ENCODE data around the gene RAPGEF2.
"Not testable (repeated sequence)": the region's sequence is repeated elsewhere in the genome, so short reads cannot be mapped to it uniquely, and the experiment has no call there.

The RAPGEF2 gene

DNA sequence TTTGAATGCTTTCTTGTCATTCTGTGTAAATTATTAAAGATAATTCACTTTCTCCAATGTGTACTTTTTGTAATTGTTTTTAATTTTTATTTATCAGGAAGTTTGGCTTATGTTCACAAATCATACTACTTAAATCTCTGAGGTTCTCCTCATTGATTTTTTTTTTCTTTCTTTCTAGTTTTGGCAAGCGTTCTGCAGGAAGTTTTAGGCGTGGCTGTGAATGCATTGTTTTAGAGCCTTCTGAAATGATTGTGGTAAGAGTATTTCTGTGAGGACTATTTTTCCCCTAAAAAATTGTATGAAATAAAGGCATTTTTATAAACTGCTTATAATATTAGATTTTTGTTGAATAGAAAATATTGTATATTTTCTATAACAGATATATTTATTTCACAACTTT, 135.8 kb downstream of the RAPGEF2 start:
- no peak for DNase-seq (ENCODE audit: low read depth, low spot score)

DNA sequence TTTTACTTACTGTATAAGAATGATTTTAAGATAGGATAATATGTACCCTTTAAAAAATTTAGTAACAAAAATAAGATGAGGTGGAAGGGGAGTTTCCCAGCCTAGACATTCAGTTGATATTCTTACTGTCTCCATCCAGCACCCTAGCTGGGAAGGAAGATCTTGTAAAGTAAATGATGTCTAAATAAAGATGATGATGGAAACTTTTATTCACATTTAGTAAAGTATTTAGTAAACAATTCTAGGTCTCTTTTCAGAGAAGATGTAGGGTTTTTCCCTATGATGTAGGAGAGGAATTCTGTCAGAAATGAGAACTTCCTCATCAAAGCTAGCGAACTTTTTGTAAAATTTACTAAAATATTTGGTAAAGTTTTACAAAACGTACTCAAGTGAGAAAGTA, 136.8 kb downstream of the RAPGEF2 start:
- DNase-seq (ENCODE audit: low read depth, low spot score): no peak

GRCh38 chr4:159240046-159240445, 137.2 kb downstream of the RAPGEF2 start:
- no peak for DNase-seq (ENCODE audit: low read depth, low spot score)

DNA sequence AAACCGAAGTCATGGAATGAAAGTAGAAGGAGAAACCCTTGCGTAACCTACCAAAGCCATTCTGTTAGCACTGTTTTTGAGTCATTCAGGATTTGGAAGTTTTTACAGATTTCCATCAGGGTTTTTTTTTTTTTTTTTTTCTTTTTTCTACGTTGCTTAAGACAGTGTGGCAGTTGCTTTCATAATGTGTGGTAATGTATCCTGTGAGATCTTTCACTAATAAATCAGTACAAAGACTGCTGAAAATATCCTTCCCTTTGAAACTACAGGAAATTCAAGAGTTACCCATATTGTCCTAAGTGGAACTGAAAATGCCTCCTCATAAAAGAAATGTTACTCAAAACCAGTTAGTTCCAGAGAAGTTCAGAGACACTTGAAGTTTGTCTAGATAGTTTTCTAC, 137.8 kb downstream of the RAPGEF2 start:
- no peak for DNase-seq (ENCODE audit: low read depth, low spot score)

DNA sequence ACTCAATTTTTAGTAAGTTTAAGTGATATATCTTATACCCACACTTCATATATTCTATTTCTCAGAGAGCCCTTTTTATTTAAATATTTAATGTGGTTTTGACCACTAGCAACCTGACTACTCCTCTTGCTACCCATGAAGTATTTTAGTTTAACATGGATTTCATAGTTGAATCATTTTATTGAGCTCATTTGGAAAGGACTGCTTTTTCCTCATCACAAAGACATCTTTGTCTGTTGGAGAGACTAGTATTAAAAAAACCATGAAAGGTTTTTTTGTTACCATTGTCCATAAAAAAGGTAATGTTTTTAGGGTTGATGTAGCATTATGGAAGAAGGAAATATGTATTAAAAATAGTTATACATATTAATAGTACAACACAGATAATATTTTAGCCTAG, 139.5 kb downstream of the RAPGEF2 start:
- DNase-seq (ENCODE audit: low read depth, low spot score): no peak

DNA sequence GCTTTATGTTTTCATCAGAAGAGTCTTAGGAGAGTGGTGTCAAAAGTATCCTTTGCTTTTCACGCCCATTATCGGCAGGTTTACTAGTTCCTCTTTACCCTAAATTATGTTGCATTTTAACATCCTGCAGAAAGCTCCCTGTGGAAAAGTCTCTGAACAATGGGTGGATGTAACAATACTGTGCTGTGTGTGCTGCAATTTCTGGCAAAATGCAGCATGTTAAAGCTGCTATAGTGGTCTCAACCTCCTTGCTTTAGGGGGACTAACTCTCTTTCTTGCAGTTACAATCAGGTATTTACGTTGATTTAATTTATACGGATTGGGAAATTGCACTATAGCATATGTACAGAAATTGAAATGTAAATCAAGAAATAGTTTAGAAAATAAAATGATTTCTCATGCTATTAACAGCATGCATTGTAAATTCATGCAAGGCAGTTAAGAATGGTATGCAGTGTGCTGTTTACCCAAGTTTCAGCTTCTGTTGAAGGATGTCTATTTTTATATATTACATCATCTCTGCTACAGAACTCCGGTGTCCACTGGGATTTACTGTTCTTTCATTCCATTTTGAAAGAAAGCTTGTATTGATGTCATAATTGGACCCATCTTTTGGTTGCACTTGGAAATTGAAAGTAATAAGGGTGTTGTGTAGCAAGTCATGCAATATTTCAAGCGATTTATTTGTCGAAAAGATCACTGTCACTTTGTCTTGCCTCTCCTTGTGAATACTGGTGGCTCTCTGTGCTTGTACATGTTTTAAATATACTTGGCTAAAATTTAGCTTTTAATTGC, 145.7 kb downstream of the RAPGEF2 start:
- DNase-seq (ENCODE audit: low read depth, low spot score): peak; percentile 57

DNA sequence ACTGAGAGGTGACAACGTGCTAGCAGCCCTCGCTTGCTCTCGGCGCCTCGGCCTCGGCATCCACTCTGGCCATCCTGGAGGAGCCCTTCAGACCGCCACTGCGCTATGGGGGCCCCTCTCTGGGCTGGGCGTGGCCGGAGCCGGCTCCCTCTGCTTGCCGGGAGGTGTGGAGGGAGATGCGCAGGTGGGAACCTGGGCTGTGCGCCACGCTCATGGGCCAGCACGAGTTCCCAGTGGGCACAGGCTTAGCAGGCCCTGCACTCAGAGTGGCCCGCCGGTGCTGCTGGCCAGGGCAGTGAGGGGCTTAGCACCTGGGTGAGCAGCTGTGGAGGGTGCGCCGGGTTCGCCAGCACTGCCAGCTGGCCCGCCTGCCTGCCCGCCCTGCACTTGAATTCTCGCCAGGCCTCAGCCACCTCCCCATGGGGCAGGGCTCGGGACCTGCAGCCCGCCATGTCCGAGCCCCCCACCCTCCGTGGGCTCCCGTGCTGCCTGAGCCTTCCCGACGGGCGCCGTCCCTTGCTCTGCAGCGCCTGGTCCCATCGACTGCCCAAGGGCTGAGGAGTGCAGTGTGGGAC, 148.0 kb downstream of the RAPGEF2 start:
- DNase-seq (ENCODE audit: low read depth, low spot score): no peak

DNA sequence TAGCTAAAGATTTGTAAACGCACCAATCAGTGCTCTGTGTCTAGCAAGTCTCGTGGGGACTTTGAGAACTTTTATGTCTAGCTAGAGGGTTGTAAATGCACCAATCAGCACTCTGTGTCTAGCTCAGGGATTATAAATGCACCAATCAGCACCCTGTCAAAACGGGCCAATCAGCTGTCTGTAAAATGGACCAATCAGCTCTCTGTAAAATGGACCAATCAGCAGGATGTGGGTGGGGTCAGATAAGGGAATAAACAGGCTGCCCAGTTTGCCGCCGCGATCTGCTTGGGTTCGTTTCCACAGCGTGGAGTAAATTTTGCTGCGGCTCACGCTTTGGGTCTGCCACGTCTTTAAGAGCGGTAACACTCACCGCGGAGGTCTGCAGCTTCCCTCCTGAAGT, 148.7 kb downstream of the RAPGEF2 start:
- DNase-seq (ENCODE audit: low read depth, low spot score): not testable (repeated sequence)

- no peak for DNase-seq (ENCODE audit: low read depth, low spot score)
Observed at GRCh38 chr4:159252491-159252890, 149.6 kb downstream of the RAPGEF2 start.

- DNase-seq (ENCODE audit: low read depth, low spot score): no peak
Observed at GRCh38 chr4:159256037-159256436, 153.2 kb downstream of the RAPGEF2 start.

DNA sequence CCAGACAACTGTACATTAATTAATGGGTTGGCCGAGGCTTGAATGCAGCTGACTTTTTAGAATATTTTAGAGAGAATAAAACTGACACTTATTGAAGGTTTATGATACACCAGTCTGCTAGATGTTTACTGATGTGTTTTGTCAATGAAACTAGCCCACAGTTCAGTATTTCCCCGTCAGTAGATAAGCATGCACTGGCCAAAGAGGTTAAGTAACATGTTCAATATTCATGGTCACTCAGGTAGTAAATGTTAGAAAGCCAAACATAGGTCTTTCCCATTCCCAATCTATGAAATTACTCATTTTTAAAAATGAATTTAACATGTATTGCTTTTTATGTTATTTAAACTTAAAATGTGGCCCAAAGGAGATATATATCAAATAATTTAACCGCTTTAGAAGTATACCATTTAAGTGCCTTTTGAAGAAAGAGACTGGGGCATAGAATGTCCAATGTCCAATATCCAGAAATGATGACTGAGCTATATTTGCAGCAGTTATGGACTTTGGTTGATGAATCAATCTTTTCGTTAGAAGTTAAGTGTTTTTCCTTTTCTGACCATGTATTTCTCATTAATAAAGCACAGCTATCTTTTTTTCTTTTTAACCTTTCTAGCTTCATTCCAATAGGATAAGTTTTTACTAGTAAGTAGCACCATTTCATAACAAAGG, 156.1 kb downstream of the RAPGEF2 start:
- no peak for DNase-seq (ENCODE audit: low read depth, low spot score)

GRCh38 chr4:159264057-159264456, 161.2 kb downstream of the RAPGEF2 start:
- DNase-seq (ENCODE audit: low read depth, low spot score): no peak

DNA sequence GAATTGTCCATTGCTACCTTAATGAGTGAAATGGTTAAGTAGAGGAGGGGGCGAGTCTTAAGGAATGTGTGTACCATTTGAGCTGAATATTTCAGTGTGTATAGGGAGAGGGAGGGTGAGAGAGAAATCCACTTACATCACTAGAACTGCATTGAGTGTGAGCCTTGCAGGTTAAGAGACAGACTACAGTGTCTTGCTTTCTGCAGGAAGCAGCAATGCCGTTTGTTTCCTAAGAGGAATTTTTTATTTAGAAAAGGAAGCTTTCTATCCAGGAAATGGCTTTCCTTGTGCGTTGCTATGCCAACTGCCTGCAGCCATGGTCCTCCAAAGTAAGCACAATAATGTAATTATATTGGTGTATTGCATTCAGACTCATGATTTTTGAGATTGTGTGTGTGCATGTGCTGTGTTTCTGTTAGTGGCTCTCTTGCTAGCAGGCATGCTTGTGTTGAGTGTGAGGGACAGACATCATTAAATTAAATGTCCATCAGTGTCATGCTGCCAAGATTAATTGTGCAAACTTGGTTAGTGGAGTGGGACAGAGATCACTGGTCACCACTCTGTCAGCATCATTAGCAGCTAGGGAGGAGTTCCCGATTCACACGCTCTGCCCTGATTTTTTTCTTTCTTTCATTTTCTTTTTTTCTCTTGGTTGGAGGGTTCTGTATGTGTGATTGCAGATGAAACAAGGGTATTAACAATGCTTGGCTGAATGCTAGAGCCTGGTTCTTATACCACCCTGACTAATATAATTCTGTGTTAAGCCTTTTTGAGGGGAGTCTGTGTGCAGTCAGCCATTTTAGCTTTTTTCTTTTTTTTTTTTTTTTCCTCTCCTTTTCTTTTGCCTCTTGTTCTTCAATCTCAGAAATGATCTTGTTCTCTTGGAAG, 164.3 kb downstream of the RAPGEF2 start:
- no peak for DNase-seq (ENCODE audit: low read depth, low spot score)

GRCh38 chr4:159267869-159268285, 165.0 kb downstream of the RAPGEF2 start:
- no peak for DNase-seq (ENCODE audit: low read depth, low spot score)

GRCh38 chr4:159268607-159269006, 165.7 kb downstream of the RAPGEF2 start:
- DNase-seq (ENCODE audit: low read depth, low spot score): no peak

DNA sequence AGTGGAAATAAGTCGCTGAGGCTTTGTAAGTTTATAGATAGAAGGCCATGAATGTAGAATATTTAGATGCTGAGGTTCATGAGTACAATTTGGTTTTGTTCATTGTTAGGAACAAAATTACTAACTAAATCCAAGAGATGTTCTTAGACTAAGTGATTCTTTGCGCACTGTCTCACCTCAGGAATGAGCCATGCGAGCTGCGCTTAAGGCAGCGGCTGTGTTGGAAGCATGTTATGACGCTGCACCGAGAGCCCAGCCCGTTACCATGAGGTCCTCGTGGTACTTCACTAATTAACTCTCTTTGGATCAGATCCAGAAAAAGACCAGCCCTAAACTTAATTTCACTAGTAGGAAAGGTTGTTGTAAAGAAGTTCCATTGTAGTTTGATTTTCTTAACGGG, 166.2 kb downstream of the RAPGEF2 start:
- DNase-seq (ENCODE audit: low read depth, low spot score): no peak

DNA sequence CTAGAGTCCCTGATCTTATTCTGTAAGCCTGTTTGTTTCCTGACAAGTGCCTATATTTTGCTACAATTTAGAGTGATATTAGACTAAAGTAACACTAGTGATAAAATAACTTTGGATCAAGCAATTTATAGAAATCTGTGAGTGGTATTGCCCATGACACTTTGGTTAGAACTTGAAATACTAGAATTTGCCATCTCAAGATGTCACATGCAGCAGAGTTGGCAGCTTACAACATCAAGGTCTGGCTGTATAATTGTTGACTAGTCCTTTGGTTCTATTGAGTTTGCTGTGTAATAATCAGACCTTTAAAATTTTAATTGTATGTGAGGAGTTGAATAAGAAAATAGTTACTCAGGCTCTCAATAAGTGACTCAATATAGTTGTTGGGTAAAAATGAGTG, 167.1 kb downstream of the RAPGEF2 start:
- no peak for DNase-seq (ENCODE audit: low read depth, low spot score)

- DNase-seq (ENCODE audit: low read depth, low spot score): no peak
Observed at GRCh38 chr4:159271856-159272255, 169.0 kb downstream of the RAPGEF2 start.

- no peak for DNase-seq (ENCODE audit: low read depth, low spot score)
Observed at GRCh38 chr4:159272273-159273140, 169.6 kb downstream of the RAPGEF2 start.

DNA sequence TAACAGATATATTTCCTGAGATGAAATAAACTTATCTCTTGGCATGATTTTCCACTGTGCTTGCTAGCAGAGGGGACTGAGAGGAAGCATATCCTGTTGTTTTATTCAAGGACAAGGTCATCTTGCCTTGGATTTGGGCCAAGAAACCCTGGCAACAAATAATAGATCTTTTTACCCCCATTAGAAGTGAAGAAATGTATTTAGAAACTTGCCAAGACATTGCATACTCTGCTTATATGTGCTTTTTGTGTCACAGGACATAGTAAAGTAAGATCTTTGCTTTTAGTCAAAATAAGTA, 170.2 kb downstream of the RAPGEF2 start:
- DNase-seq (ENCODE audit: low read depth, low spot score): no peak

- DNase-seq (ENCODE audit: low read depth, low spot score): no peak
Observed at GRCh38 chr4:159273841-159274240, 171.0 kb downstream of the RAPGEF2 start.

Data from brain pericyte (primary cell).